Stimulated activated CD8-positive, alpha-beta memory T cell treated with anti-CD3 and anti-CD28 coated beads, Interleukin-15, amount 100 ng/mL, for 4 hours (primary cell): Measurements from ENCODE around the gene CISD2.
"Not testable (repeated sequence)": the region's sequence is repeated elsewhere in the genome, so short reads cannot be mapped to it uniquely, and the experiment has no call there.

Source experiments
- DNase-seq, 2 donors: peaks; one replicate each; pipeline ENCODE4 v3.0.0-alpha.2; 2020; ENCODE audit warnings: low read depth in 2 of 2

The CISD2 gene, protein sequence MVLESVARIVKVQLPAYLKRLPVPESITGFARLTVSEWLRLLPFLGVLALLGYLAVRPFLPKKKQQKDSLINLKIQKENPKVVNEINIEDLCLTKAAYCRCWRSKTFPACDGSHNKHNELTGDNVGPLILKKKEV

DNA sequence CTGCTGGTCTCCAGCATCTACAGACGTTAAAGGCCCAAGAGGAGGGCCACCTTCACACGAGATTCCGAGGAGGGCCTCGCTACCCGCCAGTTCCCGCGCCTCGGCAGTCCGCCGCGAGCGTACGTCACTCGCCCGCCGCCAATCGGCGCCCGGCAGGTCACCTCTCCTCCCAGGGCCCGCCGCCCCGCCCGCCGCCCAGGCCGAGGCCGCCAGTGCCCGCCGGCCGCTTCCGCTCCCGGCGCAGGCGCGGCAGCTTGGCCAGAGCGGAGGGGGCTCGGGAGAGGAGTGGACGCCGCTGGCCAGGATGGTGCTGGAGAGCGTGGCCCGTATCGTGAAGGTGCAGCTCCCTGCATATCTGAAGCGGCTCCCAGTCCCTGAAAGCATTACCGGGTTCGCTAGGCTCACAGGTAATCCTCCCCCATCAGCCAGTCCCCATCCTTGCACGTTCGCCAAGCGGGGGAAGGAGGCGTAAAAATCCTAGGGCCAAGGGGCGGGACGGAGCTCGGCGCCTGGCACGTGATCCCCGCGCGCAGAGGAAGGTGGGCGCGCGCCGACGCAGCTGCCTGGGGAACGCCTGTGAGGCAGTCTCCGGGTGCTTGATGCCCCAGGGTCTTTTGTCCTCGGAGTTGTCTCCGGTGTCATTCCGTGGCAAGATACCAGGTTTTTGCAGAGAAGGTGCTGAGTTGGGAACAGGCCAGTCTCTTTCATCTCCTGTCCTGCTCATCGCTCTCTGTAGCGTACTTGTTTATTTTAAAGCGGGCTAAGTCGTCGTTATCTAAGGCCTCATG lies at the start of gene CISD2:
TSS of gene CISD2 (plus strand) at position 212 of the 788 bp plus-strand sequence. CDS start at position 305, 93 bp downstream.
- peak; percentile 82 to 83 for DNase-seq

DNA sequence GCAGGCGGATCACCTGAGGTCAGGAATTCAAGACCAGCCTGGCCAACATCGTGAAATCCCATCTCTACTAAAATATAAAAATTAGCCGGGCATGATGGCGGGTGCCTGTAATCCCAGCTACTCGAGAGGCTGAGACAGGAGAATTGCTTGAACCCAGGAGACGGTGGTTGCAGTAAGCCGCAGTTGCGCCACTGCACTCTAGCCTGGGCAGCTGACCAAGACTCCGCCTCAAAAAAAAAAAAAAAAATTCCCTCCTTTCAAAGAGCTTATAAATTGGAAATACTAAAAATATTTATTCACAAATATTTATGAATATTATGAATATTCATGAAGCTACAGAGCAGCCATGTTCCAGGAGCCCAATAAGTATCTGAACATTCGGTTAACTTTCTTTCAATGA lies 49.7 kb upstream of the CISD2 start:
- not testable (repeated sequence) for DNase-seq

GRCh38 chr4:102819588-102820365 lies 49.0 kb upstream of the CISD2 start:
- no peak for DNase-seq

GRCh38 chr4:102823464-102823863 lies 45.3 kb upstream of the CISD2 start:
- no peak for DNase-seq

DNA sequence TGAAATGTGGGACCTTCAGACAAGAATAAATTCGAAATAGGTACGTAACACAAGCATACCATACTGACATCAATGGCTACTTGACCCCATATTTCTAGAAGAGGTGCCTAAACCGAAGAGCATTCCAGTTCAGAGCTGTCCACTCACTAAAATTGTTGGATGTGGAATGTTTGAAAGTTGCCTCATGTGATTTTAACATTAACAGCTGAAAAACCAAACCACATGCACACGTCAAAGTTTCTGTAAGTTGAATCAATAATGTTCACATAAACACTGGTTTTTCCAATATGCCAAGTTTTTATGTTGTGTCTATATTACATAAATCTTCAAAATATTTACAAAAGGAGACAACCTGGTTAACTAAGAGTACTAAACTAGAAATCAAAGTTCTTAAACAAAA lies 44.9 kb upstream of the CISD2 start:
- no peak for DNase-seq

- DNase-seq, result no peak
Measured at GRCh38 chr4:102824398-102824797, 44.4 kb upstream of the CISD2 start.

DNA sequence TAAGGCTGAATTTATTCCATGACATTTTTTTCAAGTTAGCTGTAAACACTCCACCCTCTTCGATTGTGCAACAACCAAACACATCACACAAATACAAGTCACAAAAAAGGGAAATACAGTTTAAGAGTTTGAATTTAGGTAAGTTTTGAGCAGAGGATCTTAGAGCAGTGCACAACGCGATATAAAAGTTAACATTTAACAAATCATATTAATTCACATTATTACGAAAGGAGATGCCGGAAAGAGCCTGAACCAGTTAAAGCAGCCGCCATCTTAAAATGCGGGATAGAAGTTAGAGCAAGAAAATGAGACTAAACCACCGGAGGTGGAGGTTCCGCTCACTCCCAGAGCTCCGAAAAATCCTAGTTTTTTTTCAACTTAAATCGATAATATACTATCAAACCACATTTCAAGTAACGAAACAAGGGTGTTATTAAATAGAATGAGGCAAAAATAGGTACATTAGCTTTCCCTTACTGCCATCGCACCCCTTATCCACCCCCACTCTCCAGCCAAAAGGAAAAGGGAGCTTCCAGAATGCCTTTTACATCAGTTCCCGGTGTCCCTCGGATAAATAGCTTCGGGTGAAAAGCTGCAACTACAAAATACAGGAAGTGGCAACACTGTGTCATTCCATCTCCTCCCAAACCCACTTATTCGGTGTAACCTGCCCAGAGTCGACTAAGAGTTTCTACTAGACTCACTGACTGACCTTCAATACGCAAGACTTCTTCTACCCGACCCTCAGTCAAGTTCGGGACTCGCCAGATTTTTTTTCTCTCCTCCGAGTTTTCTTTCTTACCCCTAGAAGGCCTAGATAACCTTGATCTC lies 43.3 kb upstream of the CISD2 start:
- DNase-seq, result no peak

GRCh38 chr4:102826105-102826889 lies 42.5 kb upstream of the CISD2 start:
- peak in 1 of 2 donors; percentile 57 for DNase-seq

GRCh38 chr4:102826890-102827673 lies 41.7 kb upstream of the CISD2 start, which contains the start of gene UBE2D3:
Gene UBE2D3 (minus strand): TSS chr4:102827551. CDS start chr4:102826508, 1,043 bp downstream.
- DNase-seq, result peak; percentile 88 to 92

DNA sequence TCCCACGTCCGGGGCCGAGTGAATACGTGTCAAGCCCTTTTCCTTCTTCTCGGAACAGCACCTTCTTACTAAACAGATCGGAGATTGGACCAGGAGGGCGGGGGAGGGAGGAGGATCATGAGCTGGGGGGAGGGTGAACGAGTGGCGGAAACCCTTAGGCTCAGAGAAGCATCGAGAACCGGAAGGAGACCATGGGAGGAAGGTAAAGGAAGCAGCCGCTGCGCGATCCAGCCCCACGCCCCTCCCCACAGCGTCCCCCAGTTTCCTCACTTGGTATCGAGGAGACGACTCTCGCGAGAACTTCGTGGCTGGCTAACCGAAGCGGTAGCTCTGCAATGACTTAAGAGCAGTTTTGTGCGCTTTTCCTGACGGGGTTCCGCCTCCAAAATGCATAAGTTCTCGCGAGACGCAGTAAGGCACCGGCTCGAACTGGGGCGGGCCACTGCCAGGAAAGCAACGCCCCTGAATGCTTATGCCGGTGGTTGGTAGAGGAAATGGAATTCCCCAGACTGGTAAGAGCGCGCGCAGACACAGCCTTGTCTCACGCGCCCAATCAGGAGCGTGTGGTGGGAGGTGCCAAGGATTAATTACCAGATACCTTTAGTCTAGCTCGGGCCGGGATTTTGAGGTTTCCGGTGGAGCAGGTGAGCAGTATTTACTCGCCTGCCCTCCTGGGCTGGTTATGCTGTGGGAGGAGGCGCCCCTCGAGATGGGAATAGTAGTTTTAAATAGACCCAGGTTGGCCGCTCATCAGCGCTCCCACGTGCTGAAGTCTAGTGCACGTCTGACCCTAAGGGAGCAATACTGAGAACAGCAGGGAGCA lies 40.9 kb upstream of the CISD2 start:
- DNase-seq, result peak; percentile 95 to 99

- no peak for DNase-seq
Measured at GRCh38 chr4:102828497-102828808, 40.3 kb upstream of the CISD2 start.

GRCh38 chr4:102829803-102830202 lies 39.0 kb upstream of the CISD2 start:
- DNase-seq, result no peak

GRCh38 chr4:102832105-102832504 lies 36.7 kb upstream of the CISD2 start:
- DNase-seq, result no peak

DNA sequence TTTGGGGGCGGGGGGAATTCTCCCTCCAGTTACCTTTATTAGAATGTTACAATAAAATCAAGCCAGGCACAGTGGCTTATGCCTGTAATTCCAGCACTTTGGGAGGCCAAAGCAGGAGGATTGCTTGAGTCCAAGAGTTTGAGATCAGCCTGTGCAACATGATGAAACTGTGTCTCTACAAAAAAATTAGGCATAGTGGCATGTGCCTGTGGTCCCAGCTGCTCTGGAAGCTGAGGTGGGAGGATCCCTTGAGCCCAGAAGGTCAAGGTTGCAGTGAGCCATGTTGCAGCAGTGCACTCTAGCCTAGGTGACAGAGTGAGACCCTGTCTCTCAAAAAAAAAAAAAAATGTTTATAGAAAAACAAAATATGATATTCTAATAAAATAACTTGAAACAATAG lies 36.1 kb upstream of the CISD2 start:
- DNase-seq, result no peak

DNA sequence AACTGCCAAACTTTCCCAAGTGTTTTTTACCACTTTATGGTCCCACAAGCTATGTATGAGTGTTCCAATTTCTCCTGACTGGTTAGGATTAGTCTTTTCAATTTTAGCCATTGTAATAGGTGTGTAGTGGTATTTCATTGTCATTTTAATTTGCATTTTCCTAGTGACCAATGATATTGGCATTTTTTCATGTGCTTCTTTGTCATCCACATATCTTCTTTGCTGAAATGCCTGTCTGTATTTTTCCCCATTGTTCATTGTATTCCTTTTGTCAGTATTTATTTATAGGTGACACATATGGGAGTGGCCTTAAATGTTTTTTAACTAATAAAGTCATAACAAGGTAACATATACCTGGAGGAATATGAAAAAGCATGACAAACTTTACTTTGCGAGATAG lies 32.2 kb upstream of the CISD2 start:
- no peak for DNase-seq

DNA sequence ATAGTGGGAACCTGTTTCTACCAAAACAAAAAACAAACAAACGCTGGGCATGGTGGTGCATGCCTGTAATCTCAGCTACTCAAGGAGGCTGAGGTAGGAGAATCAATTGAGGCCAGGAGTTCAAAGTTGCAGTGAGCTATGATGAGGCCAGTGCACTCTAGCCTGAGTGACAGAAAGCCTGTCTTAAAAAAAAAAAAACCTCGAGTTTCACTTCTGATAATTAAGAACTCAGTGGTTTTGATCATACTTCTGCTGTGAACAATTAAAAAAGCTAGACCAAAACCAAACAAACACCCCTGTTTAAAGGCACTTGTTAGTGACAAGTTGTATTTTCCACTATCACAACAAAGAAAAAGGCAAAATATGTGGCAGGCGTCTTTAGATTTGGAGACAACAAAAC lies 26.4 kb upstream of the CISD2 start:
- DNase-seq, result no peak

- no peak for DNase-seq
Measured at GRCh38 chr4:102843273-102843672, 25.5 kb upstream of the CISD2 start.

DNA sequence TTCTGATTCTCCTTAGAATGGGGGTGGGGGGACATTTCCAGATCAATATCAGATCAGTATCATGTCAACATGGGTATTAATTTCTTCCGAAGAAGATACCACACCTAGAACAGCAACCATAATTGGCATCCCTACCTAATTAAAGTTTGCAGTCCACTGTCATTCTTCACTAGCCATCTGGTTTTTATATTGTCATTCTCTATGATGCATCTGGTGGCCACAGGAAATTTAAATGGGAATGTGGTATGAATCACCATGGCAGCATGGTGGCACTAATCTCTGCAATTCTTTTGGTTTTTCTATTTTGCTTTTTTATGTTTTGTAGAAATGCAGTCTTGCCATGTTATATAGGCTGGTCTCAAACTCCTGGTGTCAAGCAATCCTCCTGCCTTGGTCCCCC lies 24.9 kb upstream of the CISD2 start:
- DNase-seq, result no peak

DNA sequence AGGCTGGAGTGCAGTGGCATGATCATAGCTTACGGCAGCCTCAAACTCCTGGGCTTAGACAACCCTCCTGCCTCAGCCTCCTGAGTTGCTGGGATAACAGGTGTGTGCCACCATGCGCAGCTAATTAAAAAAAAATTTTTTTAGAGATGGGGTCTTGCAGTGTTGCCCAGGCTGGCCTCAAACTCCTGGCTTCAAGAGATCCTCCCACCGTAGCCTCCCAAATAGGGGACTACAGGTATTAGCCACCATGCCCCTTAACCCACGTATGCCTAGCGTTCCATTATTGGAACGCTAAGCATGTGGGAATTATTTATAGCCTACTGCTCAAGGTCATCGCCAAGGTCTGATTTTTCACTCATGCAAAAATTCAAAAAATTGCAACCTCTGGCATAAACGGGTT lies 21.1 kb upstream of the CISD2 start:
- DNase-seq, result no peak
